HFFc6 (cell line): Measurements from ENCODE around the gene MKRN2OS. TPM values are rescaled to one million over a fixed set of nuclear protein-coding genes. Genes with fewer than 3 reads are reported as not detected.

Experiments
- DNase-seq: peaks from one replicate; pipeline ENCODE4 v3.0.0-alpha.2; 2018
- H3K27ac Mint-ChIP-seq: 2 replicates; pipeline ENCODE4 v1.8.0; 2020; ENCODE audit warnings: mild to moderate bottlenecking, mixed read lengths
- H3K27me3 Mint-ChIP-seq: 2 replicates; pipeline ENCODE4 v1.8.0; 2021; ENCODE audit warnings: mild to moderate bottlenecking, moderate library complexity, mixed read lengths; ENCODE audit not compliant: insufficient read depth
- H3K36me3 Mint-ChIP-seq: 2 replicates; pipeline ENCODE4 v1.8.0; 2021; ENCODE audit warnings: low read depth, mixed read lengths
- H3K4me1 Mint-ChIP-seq: 2 replicates; pipeline ENCODE4 v1.8.0; 2020; ENCODE audit warnings: low read depth, mixed read lengths
- H3K4me3 Mint-ChIP-seq: 2 replicates; pipeline ENCODE4 v1.8.0; 2020; ENCODE audit warnings: mild to moderate bottlenecking, moderate library complexity, mixed read lengths
- H3K9me3 Mint-ChIP-seq: 2 replicates; pipeline ENCODE4 v1.8.0; 2020; ENCODE audit warnings: mild to moderate bottlenecking, mixed read lengths
- CTCF ChIP-seq: fragments of 200-600 bp; sonication (generic); IDR thresholded peaks from 2 replicates; pipeline ENCODE4 v1.5.0; 2021; ENCODE audit warnings: antibody characterized with exemption, mild to moderate bottlenecking
- total RNA-seq, 6 experiments: library from RNA; stranded (reverse); fragmentation: NEBNext Ultra II Directional; extraction: Animal tissue kit (Norgen Biotek cat#: 25700); gene quantifications; 2 replicates in 1 of 6; 3 replicates in 5 of 6; pipeline ENCODE4 v1.2.3, GENCODE V29; 2021

MKRN2OS gene
- total RNA-seq, 6 experiments from 2014 or later: not detected

GRCh38 chr3:12495749-12496452, 49.4 kb downstream of the MKRN2OS start:
- H3K27ac Mint-ChIP-seq: no peak overlapping the region
- peak; percentile 48 for TF ChIP-seq CTCF
- H3K9me3 Mint-ChIP-seq: no peaks in the 10 kb centered on the region
- no peak overlapping the region for H3K4me3 Mint-ChIP-seq
- H3K27me3 Mint-ChIP-seq: no peaks in the 10 kb centered on the region
- peaks cover 11% of the 10 kb centered on the region for H3K36me3 Mint-ChIP-seq
- H3K4me1 Mint-ChIP-seq: peaks cover 2% of the 10 kb centered on the region
- DNase-seq: no peak

- Mint-ChIP-seq H3K27me3 (no peaks in the 10 kb centered on the region), H3K4me1 (peaks cover 10% of the 10 kb centered on the region), H3K27ac (no peak overlapping the region), H3K36me3 (peaks cover 12% of the 10 kb centered on the region; the same call in 1 of the 2 replicates), H3K4me3 (no peak overlapping the region), H3K9me3 (no peaks in the 10 kb centered on the region)
- no peak for DNase-seq
- TF ChIP-seq CTCF: no peak
Measured at GRCh38 chr3:12490547-12490946, 54.8 kb downstream of the MKRN2OS start.

- no peaks in the 10 kb centered on the region for H3K9me3 Mint-ChIP-seq
Measured at GRCh38 chr3:12489832-12490231, 55.5 kb downstream of the MKRN2OS start.

More at GRCh38 chr3:12489832-12490231, 55.5 kb downstream of the MKRN2OS start:
- H3K27ac Mint-ChIP-seq: peak overlapping the region; percentile 33; the same call in 1 of the 2 replicates
- DNase-seq: no peak
- no peak for TF ChIP-seq CTCF
- H3K4me1 Mint-ChIP-seq: peaks cover 17% of the 10 kb centered on the region
- no peak overlapping the region for H3K4me3 Mint-ChIP-seq
- no peaks in the 10 kb centered on the region for H3K27me3 Mint-ChIP-seq
- peaks cover 12% of the 10 kb centered on the region; the same call in 1 of the 2 replicates for H3K36me3 Mint-ChIP-seq

Other genes with a start within 250 kb of the MKRN2OS start
- gene TSEN2, start 61.0 kb downstream of the MKRN2OS start, total RNA-seq: 10 to 100 TPM in 4 of 6 experiments, 1 to 10 TPM in 2; 9.3 to 15.5 (median 10.9) TPM
- 10 to 100 TPM; 31.0 to 35.8 (median 34.8) TPM for gene MKRN2, start 11.6 kb upstream of the MKRN2OS start, total RNA-seq
- 10 to 100 TPM; 78.9 to 97.5 (median 86.8) TPM for gene RAF1, start 118.6 kb upstream of the MKRN2OS start, total RNA-seq
- gene TMEM40, start 213.8 kb upstream of the MKRN2OS start, total RNA-seq: under 1 TPM in 3 of 6 experiments, not detected in 3; 0.32 to 0.40 (median 0.36) TPM